Measurements from ENCODE around the gene TYW1B.
"Not testable (repeated sequence)": the region's sequence is repeated elsewhere in the genome, so short reads cannot be mapped to it uniquely, and the experiment has no call there.

TYW1B gene

GRCh38 chr7:72696643-72697042 lies 131.4 kb downstream of the TYW1B start:
- not testable (repeated sequence) for DNase-seq (ENCODE audit: low spot score)

- not testable (repeated sequence) for DNase-seq (ENCODE audit: low spot score)
Observed at GRCh38 chr7:72695482-72695881, 132.5 kb downstream of the TYW1B start.

GRCh38 chr7:72691442-72691841 lies 136.6 kb downstream of the TYW1B start:
- DNase-seq (ENCODE audit: low spot score): not testable (repeated sequence)

DNA sequence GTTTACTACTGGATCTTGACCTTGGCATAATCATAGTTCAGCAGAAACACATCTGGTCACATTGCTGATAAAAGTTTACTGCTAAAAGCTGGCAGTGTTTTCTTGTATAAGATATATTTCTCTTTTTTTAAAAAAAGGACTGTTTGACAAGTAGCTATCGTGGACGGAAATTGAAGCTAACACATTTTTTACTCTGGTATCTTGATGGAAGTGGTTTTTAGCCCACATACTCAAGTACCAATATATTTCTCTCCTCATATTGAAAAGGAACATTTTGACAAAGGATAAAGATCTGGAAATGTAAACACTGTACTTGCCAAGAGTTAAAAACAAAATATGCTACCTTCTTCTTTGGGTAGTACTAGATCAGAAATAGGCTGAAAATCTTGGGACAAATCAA lies 137.8 kb downstream of the TYW1B start:
- DNase-seq (ENCODE audit: low spot score): not testable (repeated sequence)

DNA sequence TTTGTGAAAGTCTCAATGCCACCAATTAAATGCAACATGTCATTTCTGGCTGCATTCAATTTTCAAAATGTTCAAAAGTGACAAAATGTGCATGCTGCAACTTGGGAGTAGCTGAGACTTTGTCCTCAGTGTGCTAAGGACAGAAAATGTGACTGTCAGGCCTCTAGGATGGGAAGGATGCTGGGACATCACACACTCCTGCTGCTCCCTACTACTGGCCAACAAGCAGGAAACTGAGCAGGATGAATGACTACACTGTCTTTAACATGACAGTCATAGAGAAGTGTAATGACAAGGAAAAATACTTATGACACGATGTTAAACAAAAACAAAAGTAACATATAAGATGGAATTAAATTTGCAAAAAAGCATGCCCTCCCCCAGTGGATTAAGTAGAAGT lies 138.7 kb downstream of the TYW1B start:
- not testable (repeated sequence) for DNase-seq (ENCODE audit: low spot score)

DNA sequence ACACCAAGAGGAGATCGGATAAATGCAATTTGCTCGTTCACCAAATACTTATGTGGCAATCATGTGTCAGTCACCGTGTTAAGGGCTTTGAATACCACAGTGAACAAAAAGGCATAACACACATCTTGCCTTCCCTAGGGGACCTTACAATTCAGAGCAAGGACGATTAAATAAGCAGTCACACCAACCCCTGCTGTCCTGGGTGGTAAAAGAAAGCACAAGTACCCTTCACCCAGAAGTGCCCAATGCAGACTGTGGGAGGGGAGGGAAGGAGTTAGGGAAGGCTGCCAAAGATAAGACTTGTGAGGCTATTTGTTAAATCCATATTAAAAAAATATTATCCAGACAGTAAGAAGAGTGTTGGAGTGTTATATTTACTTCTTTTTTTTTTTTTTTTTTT lies 146.8 kb downstream of the TYW1B start:
- not testable (repeated sequence) for DNase-seq (ENCODE audit: low spot score)

DNA sequence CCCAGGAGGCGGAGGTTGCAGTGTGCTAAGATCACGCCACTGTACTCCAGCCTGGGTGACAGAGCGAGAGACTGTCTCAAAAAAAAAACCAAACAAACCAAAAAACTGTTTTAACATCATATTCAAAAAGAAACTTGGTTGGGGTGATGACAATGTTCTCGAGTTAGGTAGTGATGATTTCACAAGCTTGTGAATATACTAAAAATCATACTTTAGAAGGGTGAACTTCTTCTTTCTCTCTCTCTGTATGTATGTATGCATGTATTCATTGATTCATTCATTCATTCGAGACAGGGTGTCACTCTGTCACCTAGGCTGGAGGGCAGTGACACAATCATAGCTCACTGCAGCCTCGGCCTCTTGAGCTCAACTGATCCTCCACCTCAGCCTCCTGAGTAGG lies 151.1 kb downstream of the TYW1B start:
- DNase-seq (ENCODE audit: low spot score): not testable (repeated sequence)

DNA sequence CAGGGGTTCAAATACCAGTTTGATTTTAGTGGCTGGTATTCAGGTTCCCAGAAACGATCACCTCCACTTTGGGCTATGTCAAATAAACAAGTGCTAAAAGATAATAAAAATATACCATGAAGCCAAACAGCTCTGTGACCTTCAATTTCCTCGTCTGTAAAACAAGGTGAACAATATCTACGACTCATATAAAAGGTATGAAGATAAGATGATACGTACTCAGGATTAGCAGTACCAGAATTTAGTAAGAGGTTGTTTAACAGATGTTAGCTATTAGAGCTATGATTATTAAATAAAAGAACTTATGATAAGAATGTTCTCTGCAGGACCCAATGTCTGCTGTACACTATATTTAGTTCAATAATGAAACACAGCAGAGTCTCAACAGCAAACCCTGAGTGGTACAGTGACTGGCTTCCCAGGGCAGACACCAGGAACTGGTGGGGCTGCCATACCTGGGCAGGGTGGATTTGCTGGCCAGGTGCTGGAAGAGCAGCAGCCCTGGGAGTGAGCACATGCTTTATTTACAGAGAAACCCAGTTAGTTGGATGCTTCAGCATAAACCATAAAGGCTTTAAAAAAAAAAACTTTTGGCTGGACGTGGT lies 151.8 kb downstream of the TYW1B start:
- not testable (repeated sequence) for DNase-seq (ENCODE audit: low spot score)

DNA sequence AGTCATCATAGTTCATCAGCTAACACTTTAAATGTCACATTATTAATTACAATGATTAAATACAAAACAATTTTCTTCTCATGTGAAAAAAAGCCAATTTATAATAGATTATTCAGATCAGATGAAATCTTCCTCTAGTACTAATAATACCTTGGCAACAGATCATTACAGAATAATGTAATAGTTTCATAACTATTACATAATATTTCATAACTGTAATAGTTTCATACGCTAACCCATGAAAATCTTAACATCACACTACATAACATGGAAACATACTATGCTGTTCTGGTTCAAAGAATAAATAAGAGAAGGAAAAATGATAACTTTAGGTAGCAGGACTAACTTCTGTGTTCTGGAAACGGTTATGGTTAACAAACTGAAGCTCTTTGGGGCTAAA lies 152.3 kb downstream of the TYW1B start:
- DNase-seq (ENCODE audit: low spot score): not testable (repeated sequence)

DNA sequence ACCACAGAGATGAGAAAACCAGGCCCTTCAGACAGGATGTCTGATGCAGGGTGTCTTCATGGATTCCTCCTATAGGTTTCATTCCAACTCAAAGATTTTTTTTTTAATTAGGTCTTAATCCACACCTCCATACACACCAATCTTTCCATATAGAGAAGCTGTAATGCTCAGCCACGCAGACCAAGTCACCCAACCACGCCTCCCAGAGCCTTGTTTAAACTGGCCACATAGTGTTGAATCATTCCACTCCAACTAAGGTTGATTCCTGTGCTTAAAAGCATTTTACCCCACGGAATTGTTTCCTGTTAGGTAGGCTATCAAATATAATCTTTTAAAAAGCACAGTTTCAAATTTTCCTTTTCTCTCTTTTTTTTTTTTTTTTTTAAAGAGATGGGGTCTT lies 153.6 kb downstream of the TYW1B start:
- DNase-seq (ENCODE audit: low spot score): no peak

DNA sequence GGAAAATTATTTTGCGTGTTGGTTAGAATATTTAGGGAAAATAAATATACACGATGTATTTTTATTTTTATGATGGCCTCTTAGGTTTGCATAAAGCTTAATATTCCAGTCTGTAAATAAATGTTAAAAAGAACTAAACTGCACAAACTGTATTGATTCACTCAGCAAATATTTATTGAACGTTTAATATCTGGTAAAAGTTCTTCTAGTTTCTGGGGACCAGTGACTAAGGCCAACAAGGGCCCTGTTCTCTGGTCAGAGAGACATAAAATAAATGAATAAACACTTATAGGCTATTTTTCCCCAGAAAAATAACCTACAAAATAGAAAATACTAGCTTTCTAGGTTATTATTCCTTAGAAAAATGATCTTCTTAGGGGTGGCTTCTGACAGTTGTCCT lies 157.2 kb downstream of the TYW1B start:
- DNase-seq (ENCODE audit: low spot score): not testable (repeated sequence)

- DNase-seq (ENCODE audit: low spot score): not testable (repeated sequence)
Observed at GRCh38 chr7:72668435-72668834, 159.6 kb downstream of the TYW1B start.

DNA sequence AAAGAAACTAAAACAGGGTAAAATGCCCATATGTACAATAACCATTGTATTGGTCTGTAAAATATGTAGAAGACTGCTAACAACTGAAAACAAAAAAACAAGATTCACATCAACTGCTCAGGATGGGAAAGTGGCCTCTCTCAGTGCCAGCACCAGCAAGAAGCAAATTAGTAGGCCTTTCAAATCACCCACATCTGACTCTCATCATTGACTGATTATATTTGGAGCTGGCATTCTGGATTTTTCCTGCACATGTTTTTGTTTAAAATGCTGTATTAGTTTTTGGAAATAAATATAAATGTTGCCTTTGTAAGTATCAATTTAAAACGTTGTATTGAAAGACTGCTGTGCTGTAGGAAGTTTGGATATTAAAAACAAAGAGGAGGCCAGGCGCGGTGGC lies 161.0 kb downstream of the TYW1B start:
- not testable (repeated sequence) for DNase-seq (ENCODE audit: low spot score)

GRCh38 chr7:72648574-72648973 lies 179.4 kb downstream of the TYW1B start:
- DNase-seq (ENCODE audit: low spot score): not testable (repeated sequence)

GRCh38 chr7:72643708-72644107 lies 184.3 kb downstream of the TYW1B start:
- not testable (repeated sequence) for DNase-seq (ENCODE audit: low spot score)

GRCh38 chr7:72641485-72642248 lies 186.3 kb downstream of the TYW1B start:
- DNase-seq (ENCODE audit: low spot score): not testable (repeated sequence)

DNA sequence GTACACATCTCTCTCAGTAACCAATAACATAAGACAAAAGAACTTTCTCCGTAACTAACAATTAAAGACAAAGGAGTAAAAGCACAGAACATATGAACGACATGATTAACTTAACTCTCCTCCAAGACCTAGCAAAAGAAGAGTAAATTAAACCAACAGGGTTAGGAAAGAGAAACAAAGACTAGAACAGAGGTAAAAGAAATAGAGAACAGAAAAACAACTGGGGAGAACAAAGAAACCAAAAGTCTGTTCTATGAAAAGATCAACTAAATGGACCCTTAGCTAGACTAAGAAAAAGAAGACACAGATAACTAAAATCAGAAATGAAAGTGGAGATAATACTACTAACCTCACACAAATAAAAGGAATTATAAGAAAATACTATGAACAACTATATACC lies 187.3 kb downstream of the TYW1B start:
- not testable (repeated sequence) for DNase-seq (ENCODE audit: low spot score)

DNA sequence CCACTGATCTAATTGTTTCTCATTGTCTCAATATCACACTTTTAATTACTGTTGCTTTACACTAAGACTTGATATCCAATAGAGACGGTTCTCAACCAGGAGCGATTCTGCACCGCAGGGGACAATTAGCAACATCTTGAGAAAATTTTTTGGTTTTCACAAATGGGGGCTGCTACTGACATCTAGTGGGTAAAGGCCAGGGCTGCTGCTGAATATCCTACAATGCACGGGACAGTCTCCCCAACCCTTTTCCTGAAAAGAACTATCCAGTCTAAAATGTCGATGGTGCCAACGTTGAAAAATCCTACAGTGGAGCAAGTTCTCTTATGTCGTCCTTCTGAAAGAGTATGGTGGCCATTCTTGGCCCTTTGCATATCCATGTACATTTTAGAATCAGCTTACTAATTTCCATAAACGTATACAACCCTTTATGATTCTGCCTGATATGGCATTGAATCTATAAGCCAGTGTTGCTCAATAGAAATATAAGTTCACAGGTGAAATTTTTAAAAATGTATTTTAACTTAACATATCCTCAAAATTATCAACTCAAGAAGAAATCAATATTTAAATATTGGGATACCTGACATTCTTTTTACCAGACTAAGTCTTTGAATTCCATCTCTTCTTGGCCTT lies 192.6 kb downstream of the TYW1B start:
- DNase-seq (ENCODE audit: low spot score): not testable (repeated sequence)

DNA sequence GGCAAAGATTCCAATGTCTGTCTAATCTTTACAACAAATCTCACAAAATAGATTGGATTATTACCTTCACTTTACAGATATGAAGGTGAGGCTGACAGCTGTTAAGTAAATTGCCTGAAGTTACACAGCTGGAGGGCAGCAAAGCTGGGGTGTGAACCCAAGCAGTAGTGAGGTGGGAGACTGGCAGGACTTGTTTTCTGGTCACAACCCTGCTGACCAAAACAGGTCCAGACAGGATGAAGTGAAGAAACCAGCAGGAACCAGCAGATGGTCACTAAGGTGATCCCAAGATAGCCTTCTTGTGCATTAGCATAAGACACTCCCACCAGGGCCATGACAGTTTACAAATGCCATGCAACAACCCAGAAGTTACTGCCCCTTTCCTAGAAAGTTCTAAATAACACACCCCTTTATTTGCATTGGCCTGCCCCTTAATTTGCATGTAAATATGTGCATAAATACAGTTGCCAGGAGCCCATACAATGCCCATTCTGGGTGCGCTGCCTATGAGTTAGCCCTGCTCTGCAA lies 195.2 kb downstream of the TYW1B start:
- DNase-seq (ENCODE audit: low spot score): not testable (repeated sequence)

DNA sequence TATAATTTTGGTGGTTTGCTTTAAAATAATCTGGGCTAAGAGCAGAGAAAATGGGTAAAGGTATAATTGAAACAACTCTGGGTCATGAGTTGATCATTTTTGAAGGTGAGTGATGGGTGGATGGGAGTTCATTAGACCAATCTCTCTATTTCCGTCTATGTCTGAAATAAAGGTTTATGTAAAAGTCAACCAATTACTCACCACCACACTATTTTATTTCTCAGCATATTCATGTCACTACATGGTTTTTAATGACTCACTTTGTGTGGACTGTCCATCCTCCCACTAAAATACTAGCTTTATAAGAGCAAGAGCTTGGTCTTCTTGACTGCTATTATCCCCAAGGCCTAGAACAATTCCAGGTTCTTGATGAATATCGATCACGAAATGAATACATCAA lies 199.6 kb downstream of the TYW1B start:
- DNase-seq (ENCODE audit: low spot score): not testable (repeated sequence)

- not testable (repeated sequence) for DNase-seq (ENCODE audit: low spot score)
Observed at GRCh38 chr7:72626428-72627011, 201.5 kb downstream of the TYW1B start.

DNA sequence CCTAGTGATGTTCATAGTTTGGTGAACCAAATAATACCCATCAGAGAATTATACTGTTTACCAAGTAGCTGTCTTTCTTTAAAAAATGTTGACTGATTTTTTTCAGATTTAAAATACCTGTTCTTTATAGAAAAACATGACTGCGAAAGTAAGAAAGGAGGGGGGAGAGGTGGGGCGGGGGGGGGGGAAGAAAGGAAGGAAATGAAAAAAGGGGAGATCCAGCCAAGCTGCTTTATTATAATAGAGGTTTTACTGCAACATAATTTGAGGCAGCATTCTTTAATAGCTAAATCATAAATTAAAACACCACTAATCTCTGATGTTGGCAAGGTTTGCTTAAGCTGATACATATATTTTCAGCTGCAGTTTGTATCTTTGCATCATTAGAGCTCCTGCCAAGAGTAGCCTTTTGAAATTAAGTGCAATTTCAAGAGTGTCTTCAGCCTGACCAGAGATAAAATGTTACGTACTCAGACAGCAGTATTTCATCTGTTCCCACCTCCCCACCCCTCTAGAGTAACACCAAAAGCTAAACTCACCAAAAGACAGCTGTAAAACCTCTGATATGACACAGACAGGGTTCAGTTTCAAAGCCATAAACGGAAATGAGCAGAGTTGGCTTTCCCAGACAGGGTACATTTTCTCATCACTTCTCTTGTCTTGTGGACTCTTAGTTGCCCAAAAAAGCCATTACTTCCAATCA lies 202.1 kb downstream of the TYW1B start:
- not testable (repeated sequence) for DNase-seq (ENCODE audit: low spot score)

Data from CD4-positive, alpha-beta T cell treated with Interleukin-15 for 4 hours (primary cell).